ENCODE data around the gene PRKCH. TPM values are rescaled to one million over a fixed set of nuclear protein-coding genes. Genes with fewer than 3 reads are reported as not detected.
A peak's percentile ranks its signal among the peaks of the same experiment; 100 is the strongest.

Gene PRKCH
- total RNA-seq, 2 experiments from 2014 or later, result 193 to 194 TPM

GRCh38 chr14:61575551-61576150 lies 254.3 kb downstream of the PRKCH start:
- ChIA-PET POLR2A (no interaction called here), CTCF (no interaction called here)
- H3K9me3 Mint-ChIP-seq, result no peaks in the 10 kb centered on the region
- no peak for DNase-seq
- no peaks in the 10 kb centered on the region for H3K27me3 Mint-ChIP-seq
- peaks cover 53% of the 10 kb centered on the region for H3K4me1 Mint-ChIP-seq (ENCODE audit: low read depth)
- ATAC-seq, result no peak
- no peak overlapping the region for H3K4me3 Mint-ChIP-seq
- no peaks in the 10 kb centered on the region for H3K36me3 Mint-ChIP-seq (ENCODE audit: low read depth)
- TF ChIP-seq CTCF (IDR thresholded peaks at IDR 0.05), result no peak
- no peak overlapping the region for H3K27ac Mint-ChIP-seq
- intact Hi-C loops (cut with micrococcal nuclease), result loop anchor here (10.0 kb wide), 1 partner anchor 259 kb away; no protein-coding TSS in a partner anchor

- ATAC-seq (no peak), DNase-seq (no peak)
- H3K9me3 Mint-ChIP-seq, result no peaks in the 10 kb centered on the region
- H3K27ac Mint-ChIP-seq, result no peak overlapping the region
- TF ChIP-seq CTCF (IDR thresholded peaks at IDR 0.05), result no peak
- H3K4me1 Mint-ChIP-seq (ENCODE audit: low read depth), result peaks cover 47% of the 10 kb centered on the region
- H3K4me3 Mint-ChIP-seq, result no peak overlapping the region
- ChIA-PET CTCF (interaction anchor here (1.0 kb wide), 1 partner anchor 101 kb away, joined by 3 read pairs; no protein-coding TSS in a partner anchor), POLR2A (interaction anchor here (0.7 to 1.4 kb wide), 2 partner anchors 12 to 18 kb away, joined by 3 to 5 read pairs; no protein-coding TSS in a partner anchor)
- peaks cover 2% of the 10 kb centered on the region for H3K36me3 Mint-ChIP-seq (ENCODE audit: low read depth)
- intact Hi-C loops (cut with micrococcal nuclease), result loop anchor here (10.0 kb wide), 1 partner anchor 257 kb away; no protein-coding TSS in a partner anchor
- H3K27me3 Mint-ChIP-seq, result no peaks in the 10 kb centered on the region
Measured at GRCh38 chr14:61577506-61577931, 256.1 kb downstream of the PRKCH start.

GRCh38 chr14:61578745-61579144 lies 257.4 kb downstream of the PRKCH start:
- intact Hi-C loops (cut with micrococcal nuclease), result loop anchor here (10.0 kb wide), 1 partner anchor 256 kb away; no protein-coding TSS in a partner anchor
- Mint-ChIP-seq H3K36me3 (ENCODE audit: low read depth) (peaks cover 2% of the 10 kb centered on the region), H3K4me3 (peak overlapping the region; percentile 20), H3K4me1 (ENCODE audit: low read depth) (peaks cover 39% of the 10 kb centered on the region), H3K27me3 (no peaks in the 10 kb centered on the region), H3K27ac (no peak overlapping the region), H3K9me3 (no peaks in the 10 kb centered on the region)
- no peak for TF ChIP-seq CTCF (IDR thresholded peaks at IDR 0.05)
- ATAC-seq (peak; percentile 34), DNase-seq (no peak)
- ChIA-PET CTCF (interaction anchor here (1.4 kb wide), 2 partner anchors 10 to 47 kb away, joined by 3 to 5 read pairs; no protein-coding TSS in a partner anchor), POLR2A (no interaction called here)

GRCh38 chr14:61581340-61581739 lies 260.0 kb downstream of the PRKCH start:
- Mint-ChIP-seq H3K9me3 (no peaks in the 10 kb centered on the region), H3K4me1 (ENCODE audit: low read depth) (peaks cover 38% of the 10 kb centered on the region), H3K4me3 (no peak overlapping the region), H3K27me3 (no peaks in the 10 kb centered on the region), H3K27ac (no peak overlapping the region), H3K36me3 (ENCODE audit: low read depth) (peaks cover 2% of the 10 kb centered on the region)
- ATAC-seq, result no peak
- intact Hi-C loops (cut with micrococcal nuclease), result no loop called here
- DNase-seq, result no peak
- TF ChIP-seq CTCF (IDR thresholded peaks at IDR 0.05), result no peak
- CTCF ChIA-PET, result interaction anchor here (1.7 to 2.4 kb wide), 3 partner anchors 8 to 10 kb away, joined by 6 read pairs; no protein-coding TSS in a partner anchor
- POLR2A ChIA-PET, result interaction anchor here (1.0 to 1.6 kb wide), 2 partner anchors 13 to 28 kb away, joined by 4 to 9 read pairs; no protein-coding TSS in a partner anchor

Measured in activated CD8-positive, alpha-beta T cell treated with anti-CD3 and anti-CD28 coated beads for 36 hours (primary cell).